Glutamatergic neuron (in vitro differentiated cells): ENCODE data around the gene ARL11. TPM values are rescaled to one million over a fixed set of nuclear protein-coding genes. Genes with fewer than 3 reads are reported as not detected.
"Not testable (repeated sequence)": the region's sequence is repeated elsewhere in the genome, so short reads cannot be mapped to it uniquely, and the experiment has no call there.

ENCODE experiments used
- DNase-seq: peaks from one replicate; pipeline ENCODE4 v3.0.0; 2022
- H3K27ac Mint-ChIP-seq: one replicate; pipeline ENCODE4 v1.8.0; 2020; ENCODE audit warnings: mild to moderate bottlenecking, mixed read lengths, inconsistent platforms; ENCODE audit not compliant: unreplicated experiment
- H3K27me3 Mint-ChIP-seq: one replicate; pipeline ENCODE4 v1.8.0; 2020; ENCODE audit warnings: mild to moderate bottlenecking, moderate library complexity, mixed read lengths, inconsistent platforms; ENCODE audit not compliant: unreplicated experiment
- H3K36me3 Mint-ChIP-seq: one replicate; pipeline ENCODE4 v1.8.0; 2020; ENCODE audit warnings: mild to moderate bottlenecking, mixed read lengths, inconsistent platforms; ENCODE audit not compliant: unreplicated experiment
- H3K4me1 Mint-ChIP-seq: one replicate; pipeline ENCODE4 v1.8.0; 2020; ENCODE audit warnings: mild to moderate bottlenecking, low read depth, mixed read lengths, inconsistent platforms; ENCODE audit not compliant: unreplicated experiment
- H3K4me3 Mint-ChIP-seq: one replicate; pipeline ENCODE4 v1.8.0; 2020; ENCODE audit warnings: mild to moderate bottlenecking, mixed read lengths, inconsistent platforms; ENCODE audit not compliant: unreplicated experiment
- H3K9me3 Mint-ChIP-seq: one replicate; pipeline ENCODE4 v1.8.0; 2020; ENCODE audit warnings: mild to moderate bottlenecking, moderate library complexity, mixed read lengths, inconsistent platforms; ENCODE audit not compliant: unreplicated experiment
- total RNA-seq: library from RNA; stranded (reverse); fragmentation: NEBNext Ultra II Directional; extraction: Animal tissue kit (Norgen Biotek cat#: 25700); gene quantifications from one replicate; pipeline ENCODE4 v1.2.1, GENCODE V29; 2021; ENCODE audit not compliant: unreplicated experiment
- TF ChIP-seq, protein P1 (sequence below): fragments of 200-600 bp; sonication (generic); IDR thresholded peaks from one replicate; pipeline ENCODE4 v1.5.0; 2021; ENCODE audit not compliant: partially characterized antibody, unreplicated experiment

Gene ARL11
- total RNA-seq, 1 donor from 2014 or later: not detected

- peak within 1 kb of the TSS; percentile 83 for H3K27ac Mint-ChIP-seq
- peaks cover 6% of the 10 kb centered on the region for H3K4me1 Mint-ChIP-seq
- TF ChIP-seq, protein P1, sequence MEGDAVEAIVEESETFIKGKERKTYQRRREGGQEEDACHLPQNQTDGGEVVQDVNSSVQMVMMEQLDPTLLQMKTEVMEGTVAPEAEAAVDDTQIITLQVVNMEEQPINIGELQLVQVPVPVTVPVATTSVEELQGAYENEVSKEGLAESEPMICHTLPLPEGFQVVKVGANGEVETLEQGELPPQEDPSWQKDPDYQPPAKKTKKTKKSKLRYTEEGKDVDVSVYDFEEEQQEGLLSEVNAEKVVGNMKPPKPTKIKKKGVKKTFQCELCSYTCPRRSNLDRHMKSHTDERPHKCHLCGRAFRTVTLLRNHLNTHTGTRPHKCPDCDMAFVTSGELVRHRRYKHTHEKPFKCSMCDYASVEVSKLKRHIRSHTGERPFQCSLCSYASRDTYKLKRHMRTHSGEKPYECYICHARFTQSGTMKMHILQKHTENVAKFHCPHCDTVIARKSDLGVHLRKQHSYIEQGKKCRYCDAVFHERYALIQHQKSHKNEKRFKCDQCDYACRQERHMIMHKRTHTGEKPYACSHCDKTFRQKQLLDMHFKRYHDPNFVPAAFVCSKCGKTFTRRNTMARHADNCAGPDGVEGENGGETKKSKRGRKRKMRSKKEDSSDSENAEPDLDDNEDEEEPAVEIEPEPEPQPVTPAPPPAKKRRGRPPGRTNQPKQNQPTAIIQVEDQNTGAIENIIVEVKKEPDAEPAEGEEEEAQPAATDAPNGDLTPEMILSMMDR: no peak
- peaks cover 5% of the 10 kb centered on the region for H3K9me3 Mint-ChIP-seq
- peaks cover 6% of the 10 kb centered on the region for H3K27me3 Mint-ChIP-seq
- peak; percentile 80 for DNase-seq
- no peaks in the 10 kb centered on the region for H3K36me3 Mint-ChIP-seq
- H3K4me3 Mint-ChIP-seq: peak within 1 kb of the TSS; percentile 94
Measured at GRCh38 chr13:49585220-49586157, 42.8 kb upstream of the ARL11 start, which contains the start of gene RCBTB1. Gene RCBTB1 (minus strand): TSS chr13:49585558. CDS start chr13:49567279, 18,279 bp downstream.

DNA sequence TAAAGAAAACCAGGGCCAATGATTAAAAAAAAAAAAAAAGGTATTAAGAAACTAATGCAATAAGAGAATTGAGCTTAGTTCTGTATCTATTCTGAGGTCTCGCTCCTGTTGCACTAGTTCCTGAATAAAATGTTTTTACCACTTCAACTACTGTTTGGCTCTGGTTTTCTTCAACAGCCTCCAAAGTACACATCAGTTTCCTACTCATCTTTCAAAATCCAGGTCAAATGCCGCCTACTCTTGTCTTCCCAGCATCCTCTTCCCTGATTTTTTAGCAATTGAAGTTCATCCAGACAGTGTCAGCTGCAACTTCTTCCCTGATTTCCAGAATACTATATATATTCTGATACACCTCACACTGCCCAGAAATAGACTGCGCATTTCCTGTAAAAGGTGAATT, 41.6 kb upstream of the ARL11 start:
- H3K27me3 Mint-ChIP-seq: peaks cover 6% of the 10 kb centered on the region

GRCh38 chr13:49587311-49587847, 40.9 kb upstream of the ARL11 start:
- Mint-ChIP-seq H3K4me3 (no peak overlapping the region), H3K36me3 (no peaks in the 10 kb centered on the region), H3K4me1 (no peaks in the 10 kb centered on the region), H3K9me3 (peaks cover 5% of the 10 kb centered on the region), H3K27me3 (peaks cover 6% of the 10 kb centered on the region), H3K27ac (no peak overlapping the region)
- DNase-seq: no peak
- TF ChIP-seq, protein P1: no peak

More for the DNA sequence above, 41.6 kb upstream of the ARL11 start:
- Mint-ChIP-seq H3K4me3 (peak overlapping the region; percentile 85), H3K9me3 (peaks cover 5% of the 10 kb centered on the region), H3K27ac (no peak overlapping the region), H3K4me1 (peaks cover 2% of the 10 kb centered on the region), H3K36me3 (no peaks in the 10 kb centered on the region)
- TF ChIP-seq, protein P1: no peak
- DNase-seq: no peak

DNA sequence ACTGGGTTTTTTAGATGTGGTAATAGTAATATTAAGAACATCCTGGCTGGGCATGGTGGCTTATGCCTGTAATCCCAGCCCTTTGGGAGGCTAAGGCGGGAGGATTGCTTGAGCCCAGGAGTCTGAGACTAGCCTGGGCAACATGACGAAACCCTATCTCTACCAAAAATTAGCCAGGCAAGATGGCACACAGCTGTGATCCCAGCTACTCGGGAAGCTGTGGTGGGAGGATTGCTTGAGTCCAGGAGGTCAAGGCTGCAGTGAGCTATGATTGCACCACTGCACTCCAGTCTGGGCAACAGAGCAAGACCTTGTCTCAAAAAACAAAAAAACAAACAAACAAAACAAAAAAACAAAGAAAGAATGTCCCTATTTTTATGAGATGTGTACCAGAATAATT, 37.6 kb upstream of the ARL11 start:
- not testable (repeated sequence) for DNase-seq, H3K27ac Mint-ChIP-seq, H3K9me3 Mint-ChIP-seq, H3K36me3 Mint-ChIP-seq, H3K4me3 Mint-ChIP-seq, H3K27me3 Mint-ChIP-seq, H3K4me1 Mint-ChIP-seq

DNA sequence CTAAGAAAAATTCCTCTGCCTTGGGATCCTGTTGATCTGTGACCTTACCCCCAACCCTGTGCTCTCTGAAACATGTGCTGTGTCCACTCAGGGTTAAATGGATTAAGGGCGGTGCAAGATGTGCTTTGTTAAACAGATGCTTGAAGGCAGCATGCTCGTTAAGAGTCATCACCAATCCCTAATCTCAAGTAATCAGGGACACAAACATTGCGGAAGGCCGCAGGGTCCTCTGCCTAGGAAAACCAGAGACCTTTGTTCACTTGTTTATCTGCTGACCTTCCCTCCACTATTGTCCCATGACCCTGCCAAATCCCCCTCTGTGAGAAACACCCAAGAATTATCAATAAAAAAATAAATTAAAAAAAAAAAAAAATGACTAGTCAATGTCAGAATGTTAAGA, 34.4 kb upstream of the ARL11 start:
- H3K36me3 Mint-ChIP-seq, H3K4me1 Mint-ChIP-seq, DNase-seq, H3K4me3 Mint-ChIP-seq, H3K9me3 Mint-ChIP-seq, H3K27ac Mint-ChIP-seq, H3K27me3 Mint-ChIP-seq: not testable (repeated sequence)

DNA sequence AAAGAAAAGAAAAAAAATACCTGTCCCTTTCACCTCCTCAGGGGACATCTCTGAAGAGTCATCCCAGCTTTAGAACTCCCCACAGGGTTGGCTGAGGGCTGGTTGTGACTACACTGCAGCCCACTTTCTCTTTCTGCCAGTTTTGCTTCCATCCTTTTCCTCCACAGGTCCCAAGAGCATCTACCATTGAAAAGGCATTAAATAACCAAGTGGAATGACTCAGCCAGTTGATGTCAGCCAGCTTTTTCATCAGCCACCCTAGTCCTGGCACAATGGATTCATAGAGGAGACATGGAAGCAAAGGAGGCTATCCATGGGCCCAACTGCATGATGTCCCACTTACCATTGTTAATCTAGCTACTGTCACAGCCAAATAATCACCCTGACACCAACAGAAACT, 33.7 kb upstream of the ARL11 start:
- no peak overlapping the region for H3K4me3 Mint-ChIP-seq
- no peak overlapping the region for H3K27ac Mint-ChIP-seq
- TF ChIP-seq, protein P1: no peak
- H3K4me1 Mint-ChIP-seq: no peaks in the 10 kb centered on the region
- DNase-seq: no peak
- no peaks in the 10 kb centered on the region for H3K36me3 Mint-ChIP-seq
- no peaks in the 10 kb centered on the region for H3K27me3 Mint-ChIP-seq
- H3K9me3 Mint-ChIP-seq: no peaks in the 10 kb centered on the region
